ENCODE measurements around the gene ZNF670.

Gene ZNF670

DNA sequence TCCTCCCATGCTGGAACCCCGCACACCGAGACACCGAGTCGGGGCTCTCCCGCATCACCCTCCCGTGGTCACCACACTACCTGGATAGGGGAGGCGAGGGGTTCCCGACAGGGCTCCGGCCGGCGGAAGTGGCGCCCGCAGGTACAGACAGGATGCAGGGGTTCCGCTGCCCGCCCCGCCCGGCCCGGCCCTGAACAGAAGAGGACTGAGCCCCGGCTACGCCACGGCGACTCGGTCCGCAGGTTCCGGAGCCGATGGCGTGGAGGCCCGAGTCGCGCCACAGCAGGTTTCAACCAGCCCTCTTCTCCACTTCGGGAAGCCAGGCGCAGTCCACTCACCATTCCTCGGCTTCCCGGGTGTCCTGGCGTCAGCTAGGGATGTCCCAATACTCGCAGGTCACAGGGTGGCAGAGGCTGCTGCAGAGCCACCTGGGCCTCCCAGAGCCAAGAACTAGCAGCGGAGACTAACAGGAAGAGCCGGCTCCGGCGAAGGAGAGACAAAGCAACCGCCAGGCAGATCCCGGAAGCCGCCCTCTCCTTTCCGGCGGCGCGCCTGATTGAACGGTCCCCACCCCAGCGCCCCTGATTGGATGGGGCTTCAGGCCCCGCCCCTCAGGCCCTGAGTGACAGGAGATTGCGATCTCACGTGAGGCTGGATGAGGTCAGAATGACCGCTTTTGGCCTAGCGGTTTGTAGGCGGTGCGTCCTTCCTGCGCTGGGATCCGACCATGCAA, 25.4 kb upstream of the ZNF670 start, which contains the start of gene ZNF669:
Gene ZNF669 (minus strand): TSS at position 498 of the 733 bp plus-strand sequence. CDS start 157 bp downstream, at position 341.
- DNase-seq, result peak; percentile 79 to 80

DNA sequence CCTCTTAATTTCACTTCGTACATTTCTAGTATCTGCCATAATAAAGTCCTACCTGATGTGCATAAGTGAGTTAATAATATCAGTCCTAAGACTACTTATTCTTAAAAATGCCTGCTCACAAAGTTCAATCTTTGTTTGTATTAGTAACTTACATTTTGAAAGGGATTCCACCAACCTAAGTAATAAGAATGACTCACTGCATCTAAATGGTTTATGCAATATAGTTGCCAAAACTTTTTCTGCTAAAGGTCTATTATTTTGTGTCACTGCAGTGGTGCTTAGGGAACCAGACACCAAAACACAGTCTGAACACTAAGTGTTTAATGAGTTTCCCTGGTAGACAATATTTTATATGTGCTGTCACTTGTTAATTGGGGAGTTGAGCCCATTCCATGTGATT, 23.8 kb upstream of the ZNF670 start:
- DNase-seq, result no peak

DNA sequence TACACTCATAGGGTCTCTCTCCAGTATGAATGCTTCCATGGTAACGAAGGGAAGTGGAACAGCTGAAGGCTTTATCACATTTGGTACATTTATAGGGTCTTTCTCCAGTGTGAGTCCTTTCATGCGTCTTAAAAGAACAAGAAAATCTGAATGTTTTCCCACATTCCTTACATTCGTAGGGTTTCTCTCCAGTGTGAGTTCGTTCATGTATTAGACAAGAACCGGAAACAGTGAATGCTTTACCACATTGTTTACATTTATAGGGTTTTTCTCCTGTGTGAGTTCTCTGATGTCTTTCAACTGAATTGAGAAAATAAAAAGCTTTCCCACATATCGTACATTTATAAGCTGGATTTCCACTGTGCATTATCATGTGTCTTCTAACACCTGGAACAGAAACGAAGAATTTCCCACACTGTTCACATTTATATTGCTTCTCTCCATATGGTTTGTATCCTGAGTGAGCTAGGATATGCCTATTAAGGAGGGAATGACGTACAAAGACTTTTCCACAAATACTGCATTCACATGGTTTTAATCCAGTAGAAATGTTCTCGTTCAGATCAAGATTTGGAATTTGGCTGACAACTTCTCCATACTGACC, 22.2 kb upstream of the ZNF670 start:
- no peak for DNase-seq

- no peak for DNase-seq
Observed at GRCh38 chr1:247096958-247097357, 18.3 kb upstream of the ZNF670 start.

DNA sequence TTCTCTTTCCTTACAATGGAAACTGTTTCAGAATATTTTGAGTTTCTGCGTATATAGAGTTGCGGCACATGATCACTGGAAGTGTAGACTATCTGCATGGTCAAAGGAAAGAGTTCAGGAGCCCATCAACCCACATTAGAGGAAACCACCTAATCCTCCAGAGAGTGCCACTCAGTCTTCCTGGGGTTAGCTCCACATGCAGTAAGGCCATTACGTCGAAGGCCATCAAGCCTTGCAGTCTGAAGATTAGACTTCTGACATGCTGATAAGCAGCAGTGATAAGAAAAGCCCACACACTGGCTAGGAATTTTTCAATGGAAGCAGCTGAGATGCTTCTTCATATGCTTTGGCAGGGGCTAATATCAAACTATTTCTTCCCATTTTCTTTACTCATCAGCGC, 17.9 kb upstream of the ZNF670 start:
- DNase-seq, result no peak

- no peak for DNase-seq
Observed at GRCh38 chr1:247096112-247096511, 17.5 kb upstream of the ZNF670 start.

DNA sequence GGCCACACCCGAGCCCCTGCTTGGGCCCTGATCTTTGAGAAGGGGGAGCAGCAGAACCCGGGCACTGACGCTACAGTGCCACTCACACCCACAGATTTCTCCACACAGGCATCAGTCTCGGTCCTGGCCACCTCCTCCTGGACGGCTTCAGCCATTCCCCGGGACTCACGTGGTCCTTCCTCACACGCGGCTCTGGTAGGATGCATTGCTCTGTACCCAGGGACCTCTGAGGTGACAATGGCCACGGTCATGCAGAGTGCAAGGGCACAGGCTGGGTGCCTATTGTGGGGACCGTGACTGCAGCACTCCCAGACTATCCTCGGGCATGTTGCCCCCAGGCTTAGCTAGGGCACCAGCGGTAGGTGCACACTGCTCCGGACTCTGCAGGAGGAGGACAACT, 11.8 kb upstream of the ZNF670 start:
- no peak for DNase-seq

DNA sequence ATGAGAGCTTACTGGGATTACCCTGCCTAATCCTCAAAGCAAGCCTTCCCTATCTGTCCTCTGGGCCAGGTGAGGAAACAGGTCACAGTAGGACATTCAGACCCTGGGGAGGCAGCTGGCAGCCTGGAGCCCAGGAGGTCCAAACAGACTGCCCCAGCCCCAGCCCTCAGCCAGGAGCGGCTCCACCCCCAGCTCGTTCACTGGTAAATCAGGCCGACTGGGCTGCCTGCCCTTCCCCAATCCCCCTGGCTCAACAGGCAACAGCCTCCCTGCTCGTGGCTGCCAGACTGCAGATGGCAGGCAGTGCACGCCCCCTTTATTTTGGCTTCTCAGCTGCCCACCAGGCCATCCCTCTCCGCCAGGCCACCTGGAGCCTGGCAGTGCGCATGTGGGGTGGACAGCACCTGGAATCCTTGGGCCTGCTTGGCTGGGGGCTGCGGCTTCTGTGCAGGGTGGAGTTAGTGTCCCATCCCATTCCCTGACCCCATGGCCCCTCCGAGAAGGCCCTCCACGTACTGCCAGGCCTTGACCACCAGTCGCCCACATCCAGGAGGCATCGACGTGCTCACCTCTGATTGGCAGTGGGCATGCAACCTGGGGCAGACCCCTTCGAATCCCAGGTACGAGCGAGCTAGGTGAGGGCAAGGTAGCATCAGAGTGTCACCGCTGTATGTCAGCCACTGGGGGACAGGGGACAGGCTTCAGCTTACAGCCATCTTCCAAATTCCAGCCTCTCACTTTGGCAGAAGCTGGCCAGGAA, 11.2 kb upstream of the ZNF670 start:
- DNase-seq, result no peak

- DNase-seq, result no peak
Observed at GRCh38 chr1:247088967-247089366, 10.4 kb upstream of the ZNF670 start.

DNA sequence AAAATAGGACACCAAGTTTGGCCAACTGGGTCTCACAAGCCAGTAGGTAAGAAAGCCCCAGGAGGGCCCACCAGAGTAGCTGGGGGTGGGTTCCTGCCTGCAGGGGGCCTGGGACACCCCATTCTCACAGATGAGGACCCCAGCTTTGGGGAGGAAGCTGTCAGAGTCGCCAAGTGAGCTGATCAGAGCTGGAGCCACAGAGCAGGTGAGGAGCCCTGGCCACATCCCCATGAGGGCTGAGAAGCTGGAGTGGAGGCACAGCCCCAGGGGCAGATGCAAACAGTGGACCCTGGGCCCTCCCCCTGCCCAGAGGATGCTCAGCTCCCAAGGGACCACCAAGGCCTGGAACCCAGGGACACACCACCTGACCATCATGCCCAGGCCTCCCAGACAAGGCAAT, 8.6 kb upstream of the ZNF670 start:
- no peak for DNase-seq

- DNase-seq, result no peak
Observed at GRCh38 chr1:247085310-247085709, 6.7 kb upstream of the ZNF670 start.

- no peak for DNase-seq
Observed at GRCh38 chr1:247084771-247085170, 6.2 kb upstream of the ZNF670 start.

DNA sequence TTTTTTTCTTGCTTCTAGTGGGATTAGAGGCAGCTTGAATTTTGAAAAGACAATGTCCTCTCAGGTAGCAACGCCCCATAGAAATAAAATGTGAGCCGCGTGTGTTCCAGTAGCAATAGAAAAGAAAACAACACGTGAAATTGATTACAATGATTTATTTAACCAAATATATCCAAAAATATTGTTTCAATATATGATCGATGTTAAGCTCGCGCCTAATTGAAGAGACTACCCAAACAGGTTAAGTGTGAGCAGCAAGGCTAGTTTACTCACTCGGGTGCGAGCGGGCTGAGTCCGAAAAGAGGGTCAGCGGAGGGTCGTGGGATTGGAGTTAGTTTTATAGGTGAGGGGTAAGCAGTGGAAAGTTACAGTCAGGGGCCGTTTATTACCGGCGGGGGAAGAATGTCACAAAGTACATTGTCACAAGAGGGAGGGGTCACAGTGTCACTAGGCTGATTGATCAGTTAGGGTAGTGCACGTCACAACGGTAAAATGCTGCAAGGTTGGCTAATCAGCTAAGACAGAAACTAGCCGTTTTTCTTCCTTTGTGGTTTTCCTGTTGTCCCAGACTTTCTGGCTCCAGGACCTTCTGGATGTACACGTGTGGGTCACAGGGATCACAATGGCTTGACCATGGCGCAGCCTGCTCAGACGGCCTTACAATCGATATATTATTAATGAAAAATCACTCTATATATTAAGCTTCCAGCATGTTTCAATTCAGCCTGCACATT, 697 bp upstream of the ZNF670 start:
- DNase-seq, result no peak

GRCh38 chr1:247077876-247078257, 744 bp downstream of the ZNF670 start:
- DNase-seq, result no peak

- DNase-seq, result no peak
Observed at GRCh38 chr1:247077213-247077612, 1.4 kb downstream of the ZNF670 start.

GRCh38 chr1:247070645-247071044, 8.0 kb downstream of the ZNF670 start:
- DNase-seq, result no peak

DNA sequence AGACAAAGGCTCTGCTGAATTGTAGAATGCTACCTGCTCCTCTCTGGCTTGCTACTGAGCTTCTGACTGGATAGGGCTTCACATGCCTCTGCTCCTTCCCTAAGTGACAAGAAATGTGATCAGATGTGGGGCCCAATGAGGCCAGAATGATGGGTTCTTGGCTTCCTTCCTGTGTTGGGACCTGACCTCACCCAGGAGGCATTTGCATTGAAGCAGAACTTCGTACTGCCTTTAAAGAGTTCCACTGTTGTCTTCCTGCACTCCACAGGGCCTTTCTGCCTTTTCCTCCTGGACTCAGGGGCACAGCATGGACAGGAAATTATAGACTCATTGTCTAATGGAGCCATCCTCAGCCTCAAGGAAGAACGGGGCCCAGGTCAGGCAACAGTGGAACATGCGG, 14.3 kb downstream of the ZNF670 start:
- no peak for DNase-seq

DNA sequence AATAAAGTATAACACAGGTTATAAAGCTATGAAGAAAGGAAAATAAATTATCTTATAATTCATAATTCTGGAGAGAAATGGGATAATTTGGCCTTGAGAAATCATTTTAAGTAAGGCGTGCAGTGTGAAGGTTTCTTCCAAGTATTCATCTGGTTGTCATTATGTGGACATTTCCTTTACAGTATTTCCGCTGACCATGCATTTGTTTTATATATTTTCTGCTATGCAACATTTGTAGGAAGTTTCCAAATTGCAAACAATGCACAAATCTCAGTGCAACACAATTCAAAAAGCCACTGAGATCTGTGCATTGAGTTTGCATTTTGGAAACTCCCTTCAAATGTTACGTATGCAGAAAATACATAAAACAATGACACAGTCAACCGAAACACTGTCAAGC, 17.8 kb downstream of the ZNF670 start:
- DNase-seq, result no peak

DNA sequence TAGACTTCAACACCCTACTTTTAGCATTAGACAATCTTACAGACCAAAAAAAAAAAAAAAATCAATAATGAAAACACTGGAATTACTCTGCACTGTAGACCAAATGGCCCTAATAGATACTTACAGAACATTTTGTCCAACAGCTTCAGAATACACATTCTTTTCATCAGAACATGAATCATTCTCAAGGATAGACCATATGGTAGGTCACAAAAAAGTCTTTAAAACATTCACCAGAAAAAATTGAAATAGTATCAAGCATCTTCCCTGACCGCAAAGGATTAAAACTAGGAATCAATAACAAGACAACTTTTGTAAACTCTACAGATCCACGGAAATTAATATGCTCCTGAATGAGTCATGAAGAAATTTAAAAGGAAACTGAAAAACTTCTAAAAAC, 22.5 kb downstream of the ZNF670 start:
- no peak for DNase-seq

GRCh38 chr1:247054992-247055415, 23.6 kb downstream of the ZNF670 start:
- no peak for DNase-seq

DNA sequence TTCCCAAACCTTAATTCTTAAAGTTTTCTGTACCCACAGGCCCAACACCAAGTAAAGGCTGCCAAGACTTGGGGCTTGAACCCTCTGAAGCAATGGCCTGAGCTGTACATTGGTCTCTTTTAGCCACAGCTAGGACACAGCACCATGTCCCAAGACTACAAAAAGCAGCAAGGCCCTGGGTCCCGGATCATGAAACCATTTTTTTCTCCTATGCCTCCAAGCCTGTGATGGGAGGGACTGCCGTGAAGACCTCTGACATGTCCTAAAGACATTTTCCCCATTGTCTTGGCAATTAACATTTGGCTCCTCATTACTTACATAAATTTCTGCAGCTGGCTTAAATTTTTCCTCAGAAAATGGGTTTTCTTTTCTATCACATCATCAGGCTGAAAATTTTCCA, 30.9 kb downstream of the ZNF670 start:
- no peak for DNase-seq

GRCh38 chr1:247047260-247047659, 31.4 kb downstream of the ZNF670 start:
- DNase-seq, result no peak

DNA sequence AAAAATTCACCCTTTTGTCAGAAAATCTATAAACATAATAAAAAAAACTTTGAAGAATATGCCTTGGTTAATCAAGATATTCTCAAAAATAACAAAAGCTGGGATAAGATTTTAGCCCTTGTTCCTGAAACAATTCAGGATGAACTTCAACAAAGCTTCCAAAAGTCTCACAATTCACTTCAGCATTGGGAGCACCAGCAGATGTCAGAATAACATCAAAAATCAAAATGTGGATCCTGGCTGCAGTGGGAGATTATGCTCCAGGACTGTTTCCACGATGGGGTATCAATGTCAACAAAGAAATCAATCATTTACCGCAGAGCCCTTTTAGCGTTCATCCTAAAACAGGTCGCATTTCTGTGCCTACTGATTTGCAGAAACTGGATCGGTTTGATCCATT, 35.2 kb downstream of the ZNF670 start:
- DNase-seq, result no peak

Measured in NCI-H187 (cell line).